Endothelial cell of umbilical vein (primary cell): ENCODE measurements around the gene POU4F3. TPM values are rescaled to one million over a fixed set of nuclear protein-coding genes. Genes with fewer than 3 reads are reported as not detected.
"Not testable (repeated sequence)": the region's sequence is repeated elsewhere in the genome, so short reads cannot be mapped to it uniquely, and the experiment has no call there.

Experiments
- BruUV-seq: library from RNA; stranded (reverse); fragments of 400-500 nt; replicated peaks from 2 replicates; lab custom pipeline; 2021; lab: Mats Ljungman, UMichigan
- CTCF ChIA-PET: fragments of 300-600, 350-600 bp; sonication (Branson Sonifier 250); formaldehyde crosslinking; loops from one replicate; lab custom pipeline; 2021; ENCODE audit warnings: antibody characterized with exemption, inconsistent platforms; lab: Charles Lee
- POLR2A ChIA-PET: fragments of 300-600, 350-600 bp; sonication (Branson Sonifier 250); formaldehyde crosslinking; loops from one replicate; lab custom pipeline; 2021; ENCODE audit warnings: antibody characterized with exemption, inconsistent platforms; lab: Charles Lee
- DNase-seq: peaks from one replicate; pipeline ENCODE4 v3.0.0-alpha.2; 2011; ENCODE audit warnings: low read depth, low spot score
- FAIRE-seq: peaks from 2 replicates; lab custom pipeline; 2011; peaks lifted over from hg19 to GRCh38; lab: Jason Lieb, UNC
- H2AFZ ChIP-seq: 2 replicates; pipeline ENCODE4 v1.6.0; 2012; ENCODE audit warnings: low read depth, low read length, control low read depth, inconsistent platforms
- H3K27ac ChIP-seq: 2 replicates; pipeline ENCODE4 v1.5.1; 2011; ENCODE audit warnings: low read depth, mild to moderate bottlenecking, control low read depth, low read length, moderate library complexity; ENCODE audit not compliant: insufficient read depth
- H3K27me3 ChIP-seq, 2 experiments: 2 replicates each; pipeline versions ENCODE4 v1.6.0 to v1.6.1; 2011; ENCODE audit warnings: low read length in 2 of 2, mixed read lengths in 1 of 2; ENCODE audit not compliant: control insufficient read depth in 2 of 2, insufficient read depth in 2 of 2
- H3K36me3 ChIP-seq, 2 experiments: 2 replicates in 1 of 2; 3 replicates in 1 of 2; pipeline ENCODE4 v1.5.1; 2011; ENCODE audit warnings: low read length in 2 of 2, mild to moderate bottlenecking in 1 of 2, moderate library complexity in 1 of 2; ENCODE audit not compliant: control insufficient read depth in 2 of 2, insufficient read depth in 2 of 2; ENCODE audit errors: extremely low read depth in 1 of 2
- H3K4me1 ChIP-seq: 3 replicates; pipeline ENCODE4 v1.5.1; 2011; ENCODE audit warnings: mild to moderate bottlenecking, low read length; ENCODE audit not compliant: control insufficient read depth, insufficient read depth; ENCODE audit errors: extremely low read depth
- H3K4me2 ChIP-seq: 2 replicates; pipeline ENCODE4 v1.6.1; 2011; ENCODE audit warnings: low read length, control low read depth, mixed read lengths; ENCODE audit not compliant: insufficient read depth
- H3K4me3 ChIP-seq, 3 experiments: fragments of 200-600 bp in 1 of 3; sonication (generic), shearing (Covaris generic) in 1 of 3; replicated peaks in 1 of 3; 2 replicates each; pipeline ENCODE4 v1.5.1; 2011 to 2016; ENCODE audit warnings: control low read depth in 3 of 3, low read length in 3 of 3, mild to moderate bottlenecking in 2 of 3, inconsistent platforms in 1 of 3, low read depth in 1 of 3, moderate library complexity in 1 of 3; ENCODE audit not compliant: insufficient read depth in 1 of 3
- H3K79me2 ChIP-seq: 2 replicates; pipeline ENCODE4 v1.6.0; 2012; ENCODE audit warnings: low read length, inconsistent platforms; ENCODE audit not compliant: control insufficient read depth, insufficient read depth
- H3K9ac ChIP-seq: replicated peaks from 2 replicates; pipeline ENCODE3; 2011; ENCODE audit warnings: low read length, control low read depth; ENCODE audit not compliant: insufficient read depth; ENCODE audit errors: extremely low read depth
- H3K9me1 ChIP-seq: replicated peaks from 3 replicates; pipeline ENCODE4 v1.6.0; 2011; ENCODE audit warnings: mild to moderate bottlenecking, low read length; ENCODE audit not compliant: control insufficient read depth, insufficient read depth; ENCODE audit errors: extremely low read depth
- H3K9me3 ChIP-seq: replicated peaks from 2 replicates; pipeline ENCODE4 v1.5.1; 2012; ENCODE audit warnings: low read length, inconsistent platforms; ENCODE audit not compliant: control insufficient read depth, insufficient read depth
- H4K20me1 ChIP-seq: replicated peaks from 2 replicates; pipeline ENCODE3; 2011; ENCODE audit warnings: mild to moderate bottlenecking, low read length; ENCODE audit not compliant: control insufficient read depth, insufficient read depth; ENCODE audit errors: extremely low read depth
- CTCF ChIP-seq, 2 donors: IDR thresholded peaks; 1 replicate in 1 of 2; 2 replicates in 1 of 2; pipeline ENCODE4 v1.5.1; 2011; ENCODE audit warnings: low read length in 2 of 2, mild to moderate bottlenecking in 2 of 2, moderate library complexity in 2 of 2, control low read depth in 1 of 2, inconsistent platforms in 1 of 2, low read depth in 1 of 2; ENCODE audit not compliant: insufficient read depth in 1 of 2; ENCODE audit errors: extremely low read depth in 1 of 2
- EZH2 ChIP-seq: IDR thresholded peaks from 2 replicates; pipeline ENCODE4 v1.6.1; 2012; ENCODE audit warnings: borderline replicate concordance, low read depth, mild to moderate bottlenecking, moderate library complexity, low read length, inconsistent platforms; ENCODE audit not compliant: severe bottlenecking
- FOS ChIP-seq: IDR thresholded peaks from 2 replicates; pipeline ENCODE4 v1.6.1; 2011; ENCODE audit warnings: mild to moderate bottlenecking, low read length, moderate library complexity, borderline replicate concordance; ENCODE audit not compliant: insufficient read depth
- GATA2 ChIP-seq: IDR thresholded peaks from 2 replicates; pipeline ENCODE4 v1.7.0; 2011; ENCODE audit warnings: low read depth, mild to moderate bottlenecking, moderate library complexity, mixed read lengths, low read length; ENCODE audit not compliant: insufficient read length, insufficient read depth
- JUN ChIP-seq: IDR thresholded peaks from 2 replicates; pipeline ENCODE4 v1.6.1; 2011; ENCODE audit warnings: borderline replicate concordance, low read depth; ENCODE audit not compliant: insufficient read length, insufficient read depth
- MAX ChIP-seq: IDR thresholded peaks from 2 replicates; pipeline ENCODE4 v1.6.1; 2011; ENCODE audit not compliant: insufficient read depth, insufficient read length
- MYC ChIP-seq: IDR thresholded peaks from one replicate; pipeline ENCODE4 v1.6.1; 2011; ENCODE audit warnings: mild to moderate bottlenecking, low read depth, low read length
- POLR2A ChIP-seq: IDR thresholded peaks from 2 replicates; pipeline ENCODE4 v1.6.1; 2012; ENCODE audit warnings: low read depth, mild to moderate bottlenecking, control low read depth, low read length
- POLR2AphosphoS5 ChIP-seq: IDR thresholded peaks from 2 replicates; pipeline ENCODE4 v1.6.1; 2012; ENCODE audit warnings: low read depth, mild to moderate bottlenecking, control low read depth, low read length, moderate library complexity; ENCODE audit not compliant: insufficient read depth
- dilution Hi-C: fragments of 300-500 bp; cut with MboI; formaldehyde crosslinking; loops from one replicate; pipeline ENCODE4 v1.15.0; 2019; ENCODE audit warnings: low sequenced_read_pairs; ENCODE audit not compliant: extremely low pct_ligation_motif_present
- intact Hi-C: fragments of 100-400 bp; cut with micrococcal nuclease; formaldehyde crosslinking; loops from one replicate; pipeline ENCODE4 v1.10.0; 2022
- polyA plus RNA-seq, 4 experiments: library from polyadenylated mRNA; depleted of rRNA in 3 of 4; stranded (reverse) in 3 of 4; unstranded in 1 of 4; fragments of >200 nt; gene quantifications; 2 replicates each; pipeline versions ENCODE4 v1.2.1 to v1.2.3, GENCODE V29; 2011 to 2012; ENCODE audit warnings: missing spikeins in 1 of 4
- total RNA-seq: library from RNA; stranded (reverse); gene quantifications from 2 replicates; pipeline ENCODE4 v1.2.3, GENCODE V29; 2021

Gene POU4F3
- total and polyA plus RNA-seq, 2 donors (not counting 3 experiments of a cell fraction or from before 2014, with no cell fraction given): 0.08 TPM; not detected in 1

DNA sequence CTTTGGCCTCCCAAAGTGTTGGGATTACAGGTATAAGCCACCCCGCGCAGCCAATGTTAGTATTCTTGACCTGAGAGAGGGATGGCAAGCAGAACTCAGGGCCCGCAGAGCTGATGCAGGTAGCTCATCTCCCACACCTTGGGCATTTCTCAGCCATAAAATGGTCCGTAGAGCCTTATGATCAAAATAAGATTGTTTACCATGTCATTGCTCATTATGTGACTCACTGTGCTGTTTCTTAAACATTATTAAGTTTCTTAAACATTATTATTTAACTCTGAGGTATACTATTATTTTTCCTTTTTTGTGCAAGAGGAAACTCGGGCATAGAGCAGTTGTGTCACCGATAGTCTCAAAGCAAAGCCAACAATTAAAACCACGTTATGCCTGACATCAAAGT lies 42.4 kb upstream of the POU4F3 start:
- Histone ChIP-seq H3K4me2 (no peak overlapping the region), H3K36me3 (no peaks in the 10 kb centered on the region), H3K9me3 (no peaks in the 10 kb centered on the region), H3K4me3 (no peak overlapping the region), H3K4me1 (no peaks in the 10 kb centered on the region), H3K27me3 (peaks cover 0 to 1% of the 10 kb centered on the region in 2 experiments), H4K20me1 (no peaks in the 10 kb centered on the region), H3K9me1 (no peaks in the 10 kb centered on the region), H2AFZ (no peak overlapping the region), H3K27ac (no peak overlapping the region), H3K9ac (no peak overlapping the region), H3K79me2 (no peaks in the 10 kb centered on the region)
- DNase-seq: no peak
- no peak for FAIRE-seq
- intact Hi-C loops: no loop called here
- ChIA-PET POLR2A (no interaction called here), CTCF (no interaction called here)
- dilution Hi-C loops: no loop called here
- no TSS peak for BruUV-seq
- no peak for TF ChIP-seq GATA2
- no peak for TF ChIP-seq MAX
- no peak for TF ChIP-seq MYC
- TF ChIP-seq JUN: no peak
- TF ChIP-seq POLR2A: no peak
- TF ChIP-seq EZH2: no peak
- TF ChIP-seq POLR2AphosphoS5: no peak
- TF ChIP-seq CTCF (IDR thresholded peaks at IDR 0.05; ENCODE audit: extremely low read depth in 1 of 2, insufficient read depth in 1 of 2, low read depth in 1 of 2, low read length in 2 of 2): no peak
- TF ChIP-seq FOS: no peak

- POLR2A ChIA-PET, H3K36me3 ChIP-seq, H3K9me1 ChIP-seq, H3K9ac ChIP-seq, H3K9me3 ChIP-seq, H2AFZ ChIP-seq, dilution Hi-C loops, FAIRE-seq, DNase-seq, H3K4me3 ChIP-seq, H3K27ac ChIP-seq, intact Hi-C loops, H3K4me2 ChIP-seq, BruUV-seq, H3K79me2 ChIP-seq, H4K20me1 ChIP-seq, H3K4me1 ChIP-seq: not testable (repeated sequence)
- H3K27me3 ChIP-seq: peaks cover 9 to 14% of the 10 kb centered on the region in 2 experiments
- CTCF ChIA-PET: interaction anchor here (1.0 to 1.2 kb wide), 2 partner anchors 9 to 14 kb away, joined by 4 to 5 read pairs; no protein-coding TSS in a partner anchor
Measured at GRCh38 chr5:146298920-146299319, 39.7 kb upstream of the POU4F3 start.
